HepG2 (cell line): Measurements from ENCODE around the gene CARMIL1. TPM values are rescaled to one million over a fixed set of nuclear protein-coding genes. Genes with fewer than 3 reads are reported as not detected.
A peak's percentile ranks its signal among the peaks of the same experiment; 100 is the strongest.

ENCODE experiments used
- ATAC-seq: fragments of 200-7000 bp; cut with Tn5 transposase; 3 replicates; pipeline ENCODE4 v1.9.1; 2020; ENCODE audit warnings: mild to moderate bottlenecking, moderate library complexity
- BruUV-seq: library from RNA; stranded (reverse); fragments of 400-500 nt; replicated peaks from 2 replicates; lab custom pipeline; 2021; lab: Mats Ljungman, UMichigan
- CTCF ChIA-PET: fragments of 300-600 bp; formaldehyde crosslinking; extraction: SDS; loops from one replicate; lab custom pipeline; 2021; ENCODE audit warnings: low total read pairs, inconsistent platforms, low intra/inter-chr PET ratio; lab: Yijun Ruan, JAX
- POLR2A ChIA-PET: fragments of 350-600 bp; sonication (Branson Sonifier 250); formaldehyde crosslinking; loops from one replicate; lab custom pipeline; 2020; ENCODE audit warnings: antibody characterized with exemption, inconsistent platforms; lab: Yijun Ruan, JAX
- DNase-seq: peaks from one replicate; pipeline ENCODE4 v3.0.0-alpha.2; 2015; ENCODE audit warnings: low spot score
- FAIRE-seq: peaks from 3 replicates; lab custom pipeline; 2011; peaks lifted over from hg19 to GRCh38; lab: Jason Lieb, UNC
- H2AFZ ChIP-seq: one replicate; pipeline ENCODE4 v1.6.1; 2011; ENCODE audit warnings: low read length, inconsistent platforms
- H3K27ac ChIP-seq: fragments of 300-600 bp; 3 replicates; pipeline ENCODE4 v1.8.0; 2011; ENCODE audit warnings: mixed run types, mild to moderate bottlenecking, mixed read lengths, low read length, inconsistent platforms; ENCODE audit not compliant: insufficient read depth; ENCODE audit errors: extremely low read length
- H3K27me3 ChIP-seq, 2 experiments: fragments of 200-600 bp in 1 of 2; 2 replicates in 1 of 2; 3 replicates in 1 of 2; pipeline versions ENCODE4 v1.6.0 to v1.8.0; 2011; ENCODE audit warnings: low read length in 2 of 2, mild to moderate bottlenecking in 2 of 2, moderate library complexity in 2 of 2, inconsistent platforms in 1 of 2; ENCODE audit not compliant: insufficient read depth in 2 of 2, control insufficient read depth in 1 of 2
- H3K36me3 ChIP-seq, 2 experiments: fragments of 200-600 bp in 1 of 2; replicated peaks in 1 of 2; 2 replicates in 1 of 2; 3 replicates in 1 of 2; pipeline versions ENCODE4 v1.5.1 to v1.8.0; 2011; ENCODE audit warnings: low read length in 2 of 2, inconsistent platforms in 1 of 2; ENCODE audit not compliant: insufficient read depth in 2 of 2, control insufficient read depth in 1 of 2
- H3K4me1 ChIP-seq: 2 replicates; pipeline ENCODE4 v1.5.1; 2012; ENCODE audit warnings: low read length, inconsistent platforms; ENCODE audit not compliant: insufficient read depth
- H3K4me2 ChIP-seq: 2 replicates; pipeline ENCODE4 v1.6.0; 2011; ENCODE audit warnings: low read depth, low read length, inconsistent platforms
- H3K4me3 ChIP-seq, 3 experiments: fragments of 200-600 bp in 1 of 3; sonication (generic), shearing (Covaris generic) in 1 of 3; replicated peaks in 1 of 3; 2 replicates each; pipeline ENCODE4 v1.5.1; 2011 to 2016; ENCODE audit warnings: low read length in 3 of 3, inconsistent platforms in 2 of 3, low read depth in 2 of 3, mild to moderate bottlenecking in 2 of 3, control low read depth in 1 of 3, mixed read lengths in 1 of 3; ENCODE audit not compliant: insufficient read depth in 1 of 3
- H3K79me2 ChIP-seq: one replicate; pipeline ENCODE4 v1.6.1; 2011; ENCODE audit warnings: low read length, inconsistent platforms; ENCODE audit not compliant: insufficient read depth
- H3K9ac ChIP-seq: 2 replicates; pipeline ENCODE4 v1.6.0; 2011; ENCODE audit warnings: mild to moderate bottlenecking, low read depth, low read length, inconsistent platforms; ENCODE audit not compliant: insufficient read depth
- H3K9me3 ChIP-seq: 2 replicates; pipeline ENCODE4 v1.5.1; 2012; ENCODE audit warnings: mild to moderate bottlenecking, low read length
- H4K20me1 ChIP-seq: 2 replicates; pipeline ENCODE4 v1.6.0; 2011; ENCODE audit warnings: inconsistent platforms, mild to moderate bottlenecking, low read length, moderate library complexity; ENCODE audit not compliant: insufficient read depth
- ARID5B ChIP-seq: IDR thresholded peaks from 2 replicates; pipeline ENCODE4 v1.4.0; 2020; ENCODE audit warnings: mild to moderate bottlenecking, missing genetic modification reagents
- ASH2L ChIP-seq: fragments of 300-600, 200-600 bp; sonication (generic); IDR thresholded peaks from 2 replicates; pipeline ENCODE4 v1.7.0; 2017; ENCODE audit warnings: low read depth, mild to moderate bottlenecking, moderate library complexity, mixed read lengths, low read length; ENCODE audit not compliant: insufficient read length
- DPF2 ChIP-seq: sonication (generic); formaldehyde crosslinking; IDR thresholded peaks from 2 replicates; pipeline ENCODE4 v1.4.0; 2020; ENCODE audit warnings: mild to moderate bottlenecking, low read depth, missing genetic modification reagents, borderline replicate concordance
- EP300 ChIP-seq, 3 experiments: sonication (generic) in 1 of 3; formaldehyde crosslinking in 1 of 3; IDR thresholded peaks; 2 replicates each; pipeline versions ENCODE4 v1.5.1 to v1.6.1; 2011 to 2020; ENCODE audit warnings: low read depth in 2 of 3, low read length in 2 of 3, borderline replicate concordance in 1 of 3, improper control_type of control experiment in 1 of 3, mild to moderate bottlenecking in 1 of 3, missing genetic modification reagents in 1 of 3, moderate library complexity in 1 of 3
- GATAD1 ChIP-seq: IDR thresholded peaks from 2 replicates; pipeline ENCODE4 v1.6.1; 2016; ENCODE audit warnings: missing genetic modification reagents, missing compliant biosample characterization
- JUN ChIP-seq: sonication (generic); formaldehyde crosslinking; IDR thresholded peaks from 2 replicates; pipeline ENCODE4 v1.4.0; 2020; ENCODE audit warnings: mild to moderate bottlenecking, missing genetic modification reagents
- NFE2 ChIP-seq: sonication (generic); formaldehyde crosslinking; IDR thresholded peaks from 2 replicates; pipeline ENCODE4 v1.4.0; 2020; ENCODE audit warnings: missing genetic modification reagents
- PHB2 ChIP-seq: fragments of 450-650 bp; IDR thresholded peaks from 2 replicates; pipeline ENCODE4 v1.6.1; 2018; ENCODE audit not compliant: partially characterized antibody
- POGZ ChIP-seq: sonication (generic); formaldehyde crosslinking; IDR thresholded peaks from 2 replicates; pipeline ENCODE4 v1.4.0; 2020; ENCODE audit warnings: mild to moderate bottlenecking, missing genetic modification reagents
- WIZ ChIP-seq: sonication (generic); formaldehyde crosslinking; IDR thresholded peaks from 2 replicates; pipeline ENCODE4 v1.5.1; 2020; ENCODE audit warnings: mild to moderate bottlenecking, missing genetic modification reagents
- YY1 ChIP-seq: IDR thresholded peaks from 2 replicates; pipeline ENCODE4 v1.6.1; 2011; ENCODE audit warnings: low read length, low read depth, moderate library complexity, mild to moderate bottlenecking; ENCODE audit not compliant: insufficient read depth, insufficient replicate concordance
- ZFP82 ChIP-seq: sonication (generic); formaldehyde crosslinking; IDR thresholded peaks from 2 replicates; pipeline ENCODE4 v1.5.1; 2020; ENCODE audit warnings: mild to moderate bottlenecking, missing genetic modification reagents, borderline replicate concordance
- ZNF224 ChIP-seq: sonication (generic); formaldehyde crosslinking; IDR thresholded peaks from 2 replicates; pipeline ENCODE4 v1.5.0; 2020; ENCODE audit warnings: mild to moderate bottlenecking, missing genetic modification reagents
- ZNF335 ChIP-seq: sonication (generic); formaldehyde crosslinking; IDR thresholded peaks from 2 replicates; pipeline ENCODE4 v1.4.0; 2020; ENCODE audit warnings: missing genetic modification reagents
- ZNF772 ChIP-seq: sonication (generic); formaldehyde crosslinking; IDR thresholded peaks from 2 replicates; pipeline ENCODE4 v1.5.0; 2020; ENCODE audit warnings: mild to moderate bottlenecking, missing genetic modification reagents
- WGBS: methylation state at CpG from one replicate; pipeline ENCODE4 v1.1.6; 2017; ENCODE audit warnings: low lambda C conversion rate; 5-methylcytosine and 5-hydroxymethylcytosine counted together
- in situ Hi-C: cut with HindIII; loops from 2 replicates; pipeline ENCODE4 v1.10.0; 2017; ENCODE audit warnings: low pct_unique_long_range_greater_than_20kb; ENCODE audit not compliant: extremely low pct_ligation_motif_present
- intact Hi-C: fragments of 100-400 bp; cut with micrococcal nuclease; formaldehyde crosslinking; loops from one replicate; pipeline ENCODE4 v1.10.0; 2022; ENCODE audit not compliant: unreplicated experiment
- polyA plus RNA-seq, 8 experiments: library from polyadenylated mRNA; depleted of rRNA in 3 of 8; stranded (reverse) in 7 of 8; unstranded in 1 of 8; fragments of >200 nt; fragmentation: Illumina TruSeq in 4 of 8; extraction: Trizol in 4 of 8; gene quantifications; 2 replicates each; pipeline versions ENCODE4 v1.2.1 to v1.2.3, GENCODE V29; 2011 to 2016; ENCODE audit warnings: low read depth in 4 of 8, missing spikeins in 1 of 8, mixed read lengths in 1 of 8; ENCODE audit not compliant: insufficient read depth in 1 of 8
- total RNA-seq, 5 experiments: library from RNA; depleted of rRNA; stranded (reverse); fragments of >200 nt; fragmentation: Illumina TruSeq; extraction: Trizol; gene quantifications; 2 replicates each; pipeline ENCODE4 v1.2.3, GENCODE V29; 2016; ENCODE audit warnings: low read depth in 1 of 5
- TF ChIP-seq, protein P1 (sequence below): sonication (generic); formaldehyde crosslinking; IDR thresholded peaks from 2 replicates; pipeline ENCODE4 v1.8.0; 2023; ENCODE audit warnings: mild to moderate bottlenecking, missing genetic modification reagents

The CARMIL1 gene
- total and polyA plus RNA-seq, 2 of the 13 experiments (the other 11 are each of a cell fraction or from before 2014, with no cell fraction given), result 1.8 to 2.6 TPM

DNA sequence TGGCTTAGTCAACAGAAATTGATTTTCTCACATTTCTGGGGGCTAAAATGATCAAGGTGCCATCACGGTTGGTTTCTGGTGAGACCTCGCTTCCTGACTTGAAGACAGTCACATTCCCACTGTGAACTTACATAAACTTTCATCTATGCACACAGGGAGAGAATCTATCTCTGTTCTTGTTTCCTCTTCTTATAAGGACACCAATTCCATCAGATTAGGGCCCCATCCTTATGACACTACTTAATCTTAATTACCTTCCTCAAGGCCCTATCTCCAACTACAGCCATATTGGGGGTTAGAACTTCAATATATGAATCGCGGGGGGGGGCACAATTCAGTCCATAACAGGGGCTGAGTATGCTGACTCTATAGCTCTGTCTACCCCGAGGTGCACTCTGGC lies 362.2 kb downstream of the CARMIL1 start (continued):
- TF ChIP-seq ZNF772 (CRISPR knock-in tag), result no peak
- no peak for TF ChIP-seq WIZ (CRISPR knock-in tag)
- no peak for TF ChIP-seq GATAD1 (CRISPR knock-in tag)
- TF ChIP-seq DPF2 (CRISPR knock-in tag), result no peak
- TF ChIP-seq ZNF335, result no peak

- DNase-seq (peak; percentile 96), ATAC-seq (peak; percentile 91), FAIRE-seq (peak; percentile 90)
- H3K4me2 ChIP-seq, result peak overlapping the region; percentile 69
- intact Hi-C loops (loop anchor here (2.0 to 5.0 kb wide), 2 partner anchors 19 to 270 kb away; no protein-coding TSS in a partner anchor), in situ Hi-C loops (no loop called here)
- no peaks in the 10 kb centered on the region for H3K79me2 ChIP-seq
- peak overlapping the region; percentile 89 for H3K27ac ChIP-seq
- H3K4me1 ChIP-seq, result peaks cover 91% of the 10 kb centered on the region
- no TSS peak for BruUV-seq
- no peaks in the 10 kb centered on the region for H3K36me3 ChIP-seq
- 4% methylated on average over 3 of the region's 3 CpGs for WGBS
- H3K4me3 ChIP-seq, result peak overlapping the region in 2 of 3 experiments; percentile 6 to 32; a peak in 1 of 6 replicates
- no peaks in the 10 kb centered on the region for H3K27me3 ChIP-seq
- peak overlapping the region; percentile 55 for H3K9ac ChIP-seq
- no peak overlapping the region for H2AFZ ChIP-seq
- POLR2A ChIA-PET, result interaction anchor here (0.6 to 3.1 kb wide), 8 partner anchors 10 to 403 kb away, joined by 3 to 53 read pairs (median 5); partner anchors contain the start of gene SCGN
- CTCF ChIA-PET, result no interaction called here
- no peaks in the 10 kb centered on the region for H4K20me1 ChIP-seq
- no peaks in the 10 kb centered on the region for H3K9me3 ChIP-seq
- TF ChIP-seq ARID5B (CRISPR knock-in tag) (peak; percentile 93), PHB2 (no peak), EP300 (IDR thresholded peaks at IDR 0.05; ENCODE audit: low read depth in 2 of 2, low read length in 2 of 2) (peak in 1 of 2 experiments; percentile 92; a peak in 2 of 4 replicates), EP300 (CRISPR knock-in tag; IDR thresholded peaks at IDR 0.05; ENCODE audit: borderline replicate concordance) (no peak), NFE2 (CRISPR knock-in tag) (no peak), ZFP82 (CRISPR knock-in tag) (no peak), YY1 (no peak), POGZ (CRISPR knock-in tag) (peak; percentile 40; the same call in 1 of the 2 replicates), JUN (CRISPR knock-in tag) (no peak), ASH2L (peak; percentile 65), ZNF224 (CRISPR knock-in tag) (no peak)
- TF ChIP-seq, protein P1, sequence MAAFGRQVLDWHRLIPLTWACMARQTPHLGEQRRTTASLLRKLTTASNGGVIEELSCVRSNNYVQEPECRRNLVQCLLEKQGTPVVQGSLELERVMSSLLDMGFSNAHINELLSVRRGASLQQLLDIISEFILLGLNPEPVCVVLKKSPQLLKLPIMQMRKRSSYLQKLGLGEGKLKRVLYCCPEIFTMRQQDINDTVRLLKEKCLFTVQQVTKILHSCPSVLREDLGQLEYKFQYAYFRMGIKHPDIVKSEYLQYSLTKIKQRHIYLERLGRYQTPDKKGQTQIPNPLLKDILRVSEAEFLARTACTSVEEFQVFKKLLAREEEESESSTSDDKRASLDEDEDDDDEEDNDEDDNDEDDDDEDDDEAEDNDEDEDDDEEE (CRISPR knock-in tag), result no peak
Measured at GRCh38 chr6:25641940-25642666, 362.9 kb downstream of the CARMIL1 start.
